ENCODE results near the gene WDR37. TPM values are rescaled to one million over a fixed set of nuclear protein-coding genes. Genes with fewer than 3 reads are reported as not detected.
"Not testable (repeated sequence)": the region's sequence is repeated elsewhere in the genome, so short reads cannot be mapped to it uniquely, and the experiment has no call there.

Gene WDR37
- total RNA-seq, 2 donors from 2014 or later: 23.8 to 31.3 TPM

- ATAC-seq (replicated peaks): no peak
- no peaks in the 10 kb centered on the region for H3K9me3 Mint-ChIP-seq
- no peaks in the 10 kb centered on the region for H3K36me3 Mint-ChIP-seq (ENCODE audit: low read depth)
- H3K27me3 Mint-ChIP-seq: peaks cover 5% of the 10 kb centered on the region
- peak overlapping the region; percentile 13 for H3K27ac Mint-ChIP-seq
- H3K4me1 Mint-ChIP-seq: no peaks in the 10 kb centered on the region
- no peak overlapping the region for H3K4me3 Mint-ChIP-seq
Observed at GRCh38 chr10:1157615-1157933, 101.4 kb downstream of the WDR37 start.

GRCh38 chr10:1158066-1158465 lies 101.9 kb downstream of the WDR37 start:
- Mint-ChIP-seq H3K36me3 (ENCODE audit: low read depth) (no peaks in the 10 kb centered on the region), H3K4me3 (no peak overlapping the region), H3K4me1 (no peaks in the 10 kb centered on the region), H3K27ac (no peak overlapping the region), H3K9me3 (no peaks in the 10 kb centered on the region), H3K27me3 (peaks cover 5% of the 10 kb centered on the region)
- no peak for ATAC-seq (replicated peaks)

- H3K36me3 Mint-ChIP-seq (ENCODE audit: low read depth); H3K9me3 Mint-ChIP-seq; H3K27me3 Mint-ChIP-seq; H3K27ac Mint-ChIP-seq; H3K4me1 Mint-ChIP-seq; ATAC-seq (replicated peaks); H3K4me3 Mint-ChIP-seq: not testable (repeated sequence)
Observed at GRCh38 chr10:1158536-1158935, 102.4 kb downstream of the WDR37 start.

GRCh38 chr10:1159131-1160061 lies 103.2 kb downstream of the WDR37 start:
- ATAC-seq (replicated peaks): no peak
- Mint-ChIP-seq H3K27me3 (peaks cover 5% of the 10 kb centered on the region), H3K4me1 (no peaks in the 10 kb centered on the region), H3K27ac (no peak overlapping the region), H3K4me3 (no peak overlapping the region), H3K9me3 (no peaks in the 10 kb centered on the region), H3K36me3 (ENCODE audit: low read depth) (no peaks in the 10 kb centered on the region)

GRCh38 chr10:1160561-1161314 lies 104.6 kb downstream of the WDR37 start:
- H3K27ac Mint-ChIP-seq: no peak overlapping the region
- H3K4me3 Mint-ChIP-seq: no peak overlapping the region
- ATAC-seq (replicated peaks): no peak
- no peaks in the 10 kb centered on the region for H3K36me3 Mint-ChIP-seq (ENCODE audit: low read depth)
- H3K27me3 Mint-ChIP-seq: peaks cover 5% of the 10 kb centered on the region
- no peaks in the 10 kb centered on the region for H3K4me1 Mint-ChIP-seq
- H3K9me3 Mint-ChIP-seq: no peaks in the 10 kb centered on the region

GRCh38 chr10:1161315-1161673 lies 105.1 kb downstream of the WDR37 start:
- not testable (repeated sequence) for H3K4me1 Mint-ChIP-seq; H3K36me3 Mint-ChIP-seq (ENCODE audit: low read depth); H3K9me3 Mint-ChIP-seq; H3K27ac Mint-ChIP-seq; H3K27me3 Mint-ChIP-seq; H3K4me3 Mint-ChIP-seq; ATAC-seq (replicated peaks)

- no peaks in the 10 kb centered on the region for H3K9me3 Mint-ChIP-seq
- no peaks in the 10 kb centered on the region for H3K36me3 Mint-ChIP-seq (ENCODE audit: low read depth)
- H3K4me3 Mint-ChIP-seq: no peak overlapping the region
- ATAC-seq (replicated peaks): no peak
- H3K4me1 Mint-ChIP-seq: no peaks in the 10 kb centered on the region
- no peak overlapping the region for H3K27ac Mint-ChIP-seq
- H3K27me3 Mint-ChIP-seq: peaks cover 4% of the 10 kb centered on the region
Observed at GRCh38 chr10:1162481-1163203, 106.5 kb downstream of the WDR37 start.

- Mint-ChIP-seq H3K27ac (no peak overlapping the region), H3K9me3 (no peaks in the 10 kb centered on the region), H3K36me3 (ENCODE audit: low read depth) (no peaks in the 10 kb centered on the region), H3K27me3 (peaks cover 9% of the 10 kb centered on the region), H3K4me1 (no peaks in the 10 kb centered on the region), H3K4me3 (no peak overlapping the region)
- ATAC-seq (replicated peaks): no peak
Observed at GRCh38 chr10:1163204-1163660, 107.0 kb downstream of the WDR37 start.

- ATAC-seq (replicated peaks): no peak
- peaks cover 9% of the 10 kb centered on the region for H3K27me3 Mint-ChIP-seq
- no peak overlapping the region for H3K4me3 Mint-ChIP-seq
- no peaks in the 10 kb centered on the region for H3K36me3 Mint-ChIP-seq (ENCODE audit: low read depth)
- no peaks in the 10 kb centered on the region for H3K9me3 Mint-ChIP-seq
- H3K27ac Mint-ChIP-seq: no peak overlapping the region
- H3K4me1 Mint-ChIP-seq: no peaks in the 10 kb centered on the region
Observed at GRCh38 chr10:1163831-1164230, 107.6 kb downstream of the WDR37 start.

GRCh38 chr10:1166101-1166827 lies 110.1 kb downstream of the WDR37 start:
- Mint-ChIP-seq H3K27ac (no peak overlapping the region), H3K27me3 (peaks cover 9% of the 10 kb centered on the region), H3K4me3 (no peak overlapping the region), H3K9me3 (no peaks in the 10 kb centered on the region), H3K4me1 (no peaks in the 10 kb centered on the region), H3K36me3 (ENCODE audit: low read depth) (no peaks in the 10 kb centered on the region)
- ATAC-seq (replicated peaks): no peak

- Mint-ChIP-seq H3K4me1 (no peaks in the 10 kb centered on the region), H3K36me3 (ENCODE audit: low read depth) (no peaks in the 10 kb centered on the region), H3K9me3 (no peaks in the 10 kb centered on the region), H3K27ac (no peak overlapping the region), H3K4me3 (no peak overlapping the region), H3K27me3 (peaks cover 9% of the 10 kb centered on the region)
- ATAC-seq (replicated peaks): no peak
Observed at GRCh38 chr10:1166828-1167275, 110.7 kb downstream of the WDR37 start.

- no peak overlapping the region for H3K4me3 Mint-ChIP-seq
- H3K27me3 Mint-ChIP-seq: peaks cover 9% of the 10 kb centered on the region
- H3K36me3 Mint-ChIP-seq (ENCODE audit: low read depth): no peaks in the 10 kb centered on the region
- ATAC-seq (replicated peaks): no peak
- no peaks in the 10 kb centered on the region for H3K4me1 Mint-ChIP-seq
- no peak overlapping the region for H3K27ac Mint-ChIP-seq
- no peaks in the 10 kb centered on the region for H3K9me3 Mint-ChIP-seq
Observed at GRCh38 chr10:1168763-1169162, 112.6 kb downstream of the WDR37 start.

GRCh38 chr10:1169186-1169885 lies 113.2 kb downstream of the WDR37 start:
- Mint-ChIP-seq H3K4me1 (no peaks in the 10 kb centered on the region), H3K36me3 (ENCODE audit: low read depth) (no peaks in the 10 kb centered on the region), H3K9me3 (no peaks in the 10 kb centered on the region), H3K27me3 (peaks cover 9% of the 10 kb centered on the region), H3K4me3 (no peak overlapping the region), H3K27ac (no peak overlapping the region)
- ATAC-seq (replicated peaks): no peak

Measured in activated T-helper 17 cell treated with anti-CD3 and anti-CD28 coated beads, Interleukin-2, amount 50 U/mL, for 72 hours (primary cell).